Hepatic stellate cell (primary cell): ENCODE results near the gene AFAP1.

Experiments used
- DNase-seq: peaks from one replicate; pipeline ENCODE4 v3.0.0; 2011; ENCODE audit warnings: low spot score

Gene AFAP1

DNA sequence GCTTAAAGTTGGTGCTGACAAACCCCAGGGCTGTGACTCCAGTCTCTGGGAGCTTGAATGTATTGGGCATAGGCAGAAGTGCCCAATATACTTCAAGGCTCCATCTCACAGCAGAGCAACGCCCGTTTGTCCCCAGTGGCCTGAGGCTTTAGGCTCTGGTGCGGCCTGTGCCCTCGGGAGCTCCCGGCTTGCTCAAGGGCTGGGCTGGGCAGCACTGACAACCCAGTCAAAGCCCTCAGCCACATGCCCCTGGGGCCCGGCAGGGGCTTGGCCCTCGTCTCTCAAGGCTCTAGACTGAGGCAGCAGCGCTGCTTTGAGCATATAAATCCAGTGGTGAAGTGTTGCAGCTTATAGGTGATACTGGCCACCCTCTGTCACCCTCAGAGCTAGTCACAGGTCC is 203.7 kb downstream of the AFAP1 start:
- DNase-seq: no peak

DNA sequence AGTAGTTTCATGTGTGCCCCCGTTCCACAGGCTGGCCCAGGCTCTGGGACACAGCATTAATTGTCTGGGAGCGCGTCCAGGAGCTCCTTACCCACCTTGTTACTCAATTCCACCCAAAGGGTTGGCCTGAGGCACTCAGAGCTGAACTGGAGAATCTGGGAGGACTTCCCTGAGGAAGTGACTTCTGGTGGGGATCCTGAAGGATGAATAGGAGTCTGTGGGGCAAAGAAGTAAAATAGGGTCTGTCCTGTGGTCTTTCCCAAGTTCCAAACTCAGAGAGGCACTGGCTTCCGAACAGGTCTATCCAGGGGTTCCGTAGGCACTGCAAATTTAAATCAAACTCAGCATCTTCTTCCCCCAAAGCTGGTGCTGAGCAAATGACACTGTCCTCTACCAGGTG is 204.3 kb downstream of the AFAP1 start:
- DNase-seq: no peak

- DNase-seq: no peak
Observed at GRCh38 chr4:7734651-7735260, 204.9 kb downstream of the AFAP1 start.

- DNase-seq: no peak
Observed at GRCh38 chr4:7733801-7734650, 205.6 kb downstream of the AFAP1 start.

DNA sequence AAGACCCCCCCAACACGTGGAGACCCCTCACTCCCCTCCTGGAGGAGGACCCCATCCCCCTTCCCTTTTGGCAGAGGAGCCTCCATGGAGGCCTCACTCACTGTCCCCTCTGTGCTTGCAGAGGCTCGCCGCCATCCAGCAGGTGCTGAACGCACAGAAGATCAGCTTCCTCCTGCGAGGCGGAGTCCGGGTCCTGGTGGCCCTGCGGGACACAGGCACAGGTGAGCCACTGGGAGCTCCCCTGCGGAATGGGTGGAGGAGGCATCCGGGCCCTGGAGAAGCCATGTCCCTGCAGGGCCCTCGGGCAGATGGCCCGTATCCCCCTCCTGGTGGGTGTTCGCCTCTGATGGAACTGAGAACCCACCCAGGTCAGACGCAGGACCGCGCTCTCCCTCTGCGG is 206.5 kb downstream of the AFAP1 start:
- no peak for DNase-seq

- no peak for DNase-seq
Observed at GRCh38 chr4:7732263-7732662, 207.4 kb downstream of the AFAP1 start.

- no peak for DNase-seq
Observed at GRCh38 chr4:7731437-7731836, 208.2 kb downstream of the AFAP1 start.

DNA sequence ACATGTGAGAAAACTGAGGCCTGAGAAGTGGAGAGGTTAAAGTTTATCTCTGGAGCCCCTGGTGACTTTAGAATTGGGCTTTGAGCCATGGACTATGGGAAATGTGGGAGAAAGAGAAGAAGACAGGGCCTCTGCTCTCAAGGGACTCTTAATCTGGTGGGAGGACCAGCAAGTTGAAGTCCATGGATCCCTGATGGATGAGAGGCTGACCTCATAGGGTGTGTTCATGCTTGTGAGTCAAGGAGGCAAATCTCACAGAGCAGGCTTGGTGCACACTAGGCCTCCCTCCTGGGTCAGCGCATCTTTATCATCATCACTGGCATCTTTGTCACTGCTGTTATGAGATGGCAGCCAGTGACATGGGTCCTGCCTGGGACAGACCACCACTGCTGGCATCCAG is 211.9 kb downstream of the AFAP1 start:
- peak; percentile 39 for DNase-seq

DNA sequence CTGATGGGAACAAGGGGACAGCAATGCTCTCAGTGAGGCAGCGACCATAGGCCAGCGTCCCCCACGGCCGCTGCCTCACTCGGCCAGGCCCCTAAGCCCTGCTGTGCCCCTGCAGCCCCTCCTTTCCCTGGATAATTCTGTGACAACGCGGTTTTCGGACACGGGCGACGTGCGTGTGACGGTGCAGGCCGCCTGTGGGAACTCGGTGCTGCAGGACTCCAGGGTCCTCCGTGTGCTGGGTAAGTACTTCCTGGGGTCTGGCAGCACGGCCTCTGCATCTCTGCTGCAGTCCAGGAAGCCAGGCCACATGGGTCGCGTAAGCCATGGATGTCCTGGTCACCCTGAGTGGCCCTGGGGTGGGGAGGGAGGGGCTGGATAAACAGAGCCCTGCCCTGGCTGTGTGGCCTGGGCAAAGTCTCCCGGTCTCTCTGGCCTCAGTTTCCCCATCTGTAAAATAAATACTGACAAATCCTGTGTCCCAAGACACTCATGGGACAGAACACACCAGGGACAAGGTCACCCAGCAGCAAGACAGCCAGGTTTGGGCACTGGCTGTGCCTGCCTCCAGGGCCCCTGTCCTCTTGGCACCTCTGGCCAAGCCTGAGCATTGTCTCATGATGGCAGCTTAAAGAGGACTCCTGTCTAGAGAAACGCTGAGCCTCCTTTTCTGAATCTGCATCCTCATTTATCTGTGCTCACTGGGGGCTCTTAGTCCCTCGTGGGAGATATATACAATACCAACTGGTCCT is 212.8 kb downstream of the AFAP1 start:
- DNase-seq: no peak

DNA sequence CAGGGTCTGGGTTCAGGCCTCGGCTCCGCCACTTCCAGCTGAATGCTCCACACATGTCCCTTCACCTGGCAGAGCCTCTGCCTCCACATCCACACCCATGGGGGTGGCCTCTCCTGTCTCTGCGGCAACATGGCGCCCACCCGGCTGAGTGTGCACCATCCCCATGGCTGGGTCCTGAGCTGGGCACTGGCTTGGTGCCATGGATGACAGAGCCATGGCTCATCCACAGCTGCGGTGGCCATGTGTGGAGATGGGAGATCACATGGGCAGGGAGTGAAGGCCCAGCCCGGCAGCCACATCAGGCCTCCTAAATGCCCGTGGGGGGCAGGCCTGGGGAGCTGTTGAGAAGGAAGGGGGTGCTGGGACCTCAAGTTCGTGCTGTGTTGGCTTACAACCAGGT is 213.7 kb downstream of the AFAP1 start:
- peak; percentile 46 for DNase-seq

DNA sequence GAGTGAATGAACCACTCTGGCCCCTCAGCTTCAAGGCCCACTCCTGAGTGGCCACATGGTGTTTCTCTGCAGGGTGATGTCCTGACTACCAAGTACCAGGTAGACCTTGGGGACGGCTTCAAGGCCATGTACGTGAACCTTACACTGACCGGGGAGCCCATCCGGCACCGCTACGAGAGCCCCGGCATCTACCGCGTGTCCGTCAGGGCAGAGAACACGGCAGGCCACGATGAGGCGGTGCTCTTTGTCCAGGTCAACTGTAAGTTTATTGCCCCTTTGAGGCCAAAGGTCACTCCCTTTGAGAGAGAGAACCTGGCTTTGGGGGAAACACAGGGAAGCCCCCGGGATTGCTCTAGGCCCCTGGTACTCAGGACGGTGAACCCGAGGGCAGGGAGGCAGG is 216.0 kb downstream of the AFAP1 start:
- DNase-seq: no peak

GRCh38 chr4:7722766-7723387 is 216.8 kb downstream of the AFAP1 start:
- DNase-seq: no peak

DNA sequence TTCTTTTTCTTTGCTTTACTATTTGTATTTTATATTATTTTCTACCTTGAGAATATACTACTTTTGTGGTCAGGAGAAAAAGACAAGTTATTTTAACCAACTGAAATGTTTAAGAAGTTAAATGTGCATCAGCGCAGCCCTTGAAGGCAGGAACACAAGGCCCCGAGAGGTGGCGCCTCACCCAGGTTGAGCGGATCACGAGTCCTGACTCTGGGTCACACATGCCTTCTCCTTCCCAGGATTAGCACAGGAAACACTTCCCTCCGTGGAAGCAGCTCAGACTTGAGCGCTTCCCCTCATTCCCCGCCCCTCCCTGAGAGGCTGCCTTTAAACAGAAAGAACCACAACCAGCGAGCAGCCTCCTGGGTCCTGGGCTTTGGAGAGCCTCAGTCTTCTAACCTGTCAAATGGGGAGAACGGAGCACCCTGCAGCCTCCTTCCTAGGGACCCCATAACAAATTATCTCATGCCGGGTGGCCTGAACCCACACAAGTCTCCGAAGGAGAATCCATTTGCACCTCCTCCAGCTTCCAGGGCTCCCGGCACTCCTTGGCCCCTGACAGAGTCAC is 217.6 kb downstream of the AFAP1 start:
- peak; percentile 70 for DNase-seq

DNA sequence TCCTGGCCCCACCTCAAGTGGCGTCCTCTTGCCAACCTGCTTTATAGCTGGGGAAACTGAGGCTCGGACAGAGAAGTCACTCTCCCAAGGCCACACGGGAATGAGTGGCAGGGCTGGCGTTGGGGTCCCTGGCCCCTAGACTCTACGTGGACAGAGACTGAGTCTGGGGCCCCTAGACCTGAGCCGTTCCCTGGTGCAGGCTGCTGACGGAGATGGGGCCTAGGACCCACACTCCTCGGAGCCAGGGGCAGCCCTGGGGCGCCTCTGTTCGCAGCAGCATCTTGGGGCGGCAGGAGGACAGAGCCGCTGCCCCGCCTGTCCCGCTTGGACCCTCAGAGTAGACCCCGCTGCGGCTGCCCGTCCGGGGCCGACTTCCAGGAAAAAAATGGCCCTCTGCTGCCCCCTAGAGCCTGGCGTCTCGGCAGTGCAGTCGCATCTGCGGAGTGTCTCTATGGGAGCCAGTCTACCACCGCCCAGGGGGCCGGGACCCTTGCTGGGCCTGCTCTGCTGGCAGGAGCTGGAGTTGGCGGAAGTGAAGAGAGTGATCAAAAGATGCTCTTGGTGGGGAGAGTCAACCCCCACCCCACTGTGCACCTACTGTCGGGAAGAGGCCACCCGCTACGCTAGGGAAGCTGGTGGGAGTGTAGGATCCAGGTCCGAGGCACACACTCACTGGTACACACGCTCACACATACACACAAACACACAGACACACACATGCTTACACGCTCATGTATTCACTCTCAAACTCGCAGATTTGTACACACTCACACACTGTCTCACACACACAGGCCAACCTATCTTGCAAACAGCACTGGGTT is 220.1 kb downstream of the AFAP1 start:
- peak; percentile 88 for DNase-seq

- no peak for DNase-seq
Observed at GRCh38 chr4:7717946-7718490, 221.6 kb downstream of the AFAP1 start.

- no peak for DNase-seq
Observed at GRCh38 chr4:7717161-7717560, 222.5 kb downstream of the AFAP1 start.

DNA sequence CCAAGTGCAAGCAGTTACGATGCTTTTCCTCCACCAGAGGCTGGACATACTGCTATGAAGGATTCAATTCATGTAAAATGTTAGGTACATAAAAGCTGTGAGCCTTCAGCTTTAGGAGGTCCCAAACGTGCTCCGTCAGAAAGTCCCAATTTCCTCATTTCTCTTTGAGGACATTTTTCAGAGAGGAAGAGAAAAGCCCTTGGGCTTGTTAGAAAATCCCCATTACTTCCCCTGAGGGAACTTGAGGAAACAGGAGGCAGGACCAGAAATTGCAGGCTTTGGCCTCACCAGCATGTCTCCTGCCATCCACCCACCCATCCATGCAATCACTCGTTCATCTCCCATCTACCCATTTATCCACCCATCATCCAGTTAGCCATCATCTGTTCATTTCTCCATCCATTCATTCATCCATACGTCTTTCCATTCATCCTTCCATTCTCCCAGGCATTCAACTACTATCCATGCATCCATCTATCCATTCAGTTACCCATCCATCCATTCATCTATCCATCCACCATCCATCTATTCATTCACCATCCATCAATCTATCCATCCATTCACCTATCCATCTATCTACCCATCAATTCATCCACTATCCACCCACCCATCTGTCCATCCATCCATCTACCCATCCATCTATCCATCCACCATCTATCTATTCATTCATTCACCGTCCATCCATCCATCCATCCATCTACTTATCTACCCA is 223.5 kb downstream of the AFAP1 start:
- no peak for DNase-seq

DNA sequence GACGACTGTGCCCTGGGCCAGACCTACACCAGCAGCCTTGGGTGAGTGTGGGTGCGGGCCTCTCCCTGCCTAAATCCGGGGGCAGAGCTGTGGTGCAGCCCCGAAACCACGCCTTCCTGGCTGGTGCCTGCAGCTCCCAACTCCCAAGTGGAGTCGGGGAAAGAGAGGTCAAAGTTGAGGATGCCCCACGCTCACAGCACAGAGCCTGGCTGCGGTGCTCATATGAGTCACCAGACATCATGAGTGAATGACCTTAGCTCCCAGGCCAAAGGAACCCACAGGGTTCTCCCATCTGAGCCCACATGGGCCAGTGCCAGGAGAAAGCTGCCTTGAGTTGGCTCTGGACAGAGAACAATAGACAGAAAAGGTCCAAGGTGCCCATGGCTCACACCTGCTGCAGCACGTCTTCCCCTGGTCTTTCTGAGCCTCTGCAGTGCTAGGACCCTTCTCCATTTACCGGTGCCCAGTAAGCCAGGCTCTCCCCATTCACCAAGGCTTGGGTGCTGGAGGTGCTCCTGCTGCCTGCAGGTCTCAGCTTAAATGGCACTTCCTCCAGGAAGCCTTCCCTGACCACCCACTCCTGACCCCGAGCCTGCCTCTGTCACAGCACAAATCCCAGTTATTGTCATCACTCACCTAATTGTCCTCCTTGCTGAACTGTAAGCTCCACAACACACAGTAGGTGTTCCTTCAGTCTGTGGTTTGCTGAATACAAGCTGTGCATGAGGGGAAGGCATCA is 224.2 kb downstream of the AFAP1 start:
- DNase-seq: no peak

DNA sequence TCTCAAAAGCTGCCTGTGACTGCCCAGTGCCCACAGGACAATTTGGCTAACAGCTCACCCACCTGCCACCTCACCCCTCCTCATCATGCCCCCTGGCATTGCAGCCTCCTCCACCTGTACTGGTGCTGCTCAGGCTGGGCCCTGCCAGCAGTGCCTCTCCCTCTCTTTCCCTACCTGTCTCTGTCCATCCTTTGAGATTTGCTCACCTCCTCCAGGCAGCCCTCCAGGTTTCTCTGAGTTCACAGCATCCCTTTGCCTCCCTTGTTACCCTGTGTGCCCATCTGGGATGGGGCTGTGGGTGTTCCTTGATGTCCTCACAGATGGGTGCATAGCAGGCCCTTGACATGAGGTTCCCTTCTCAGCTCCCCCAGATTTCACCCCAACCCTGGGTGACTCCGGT is 224.9 kb downstream of the AFAP1 start:
- no peak for DNase-seq

DNA sequence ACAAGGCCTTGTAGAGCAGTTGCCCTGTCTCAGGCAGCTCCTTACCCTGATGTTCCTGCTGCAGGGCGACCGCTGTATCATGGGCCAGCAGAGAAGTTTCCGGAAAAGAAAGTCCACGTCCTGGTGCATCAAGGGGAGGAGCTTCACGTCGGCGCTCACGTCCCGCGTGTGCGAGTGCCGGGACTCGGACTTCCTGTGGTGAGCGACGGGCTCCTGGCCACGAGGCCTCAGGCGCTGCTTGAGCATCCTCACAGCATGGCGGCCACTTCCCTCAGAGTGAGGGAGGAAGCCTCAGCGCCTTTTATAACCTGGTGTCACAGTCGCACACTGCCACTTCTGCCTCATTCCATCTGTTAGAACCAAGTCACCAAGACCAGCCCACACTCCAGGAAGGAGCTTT is 225.5 kb downstream of the AFAP1 start:
- no peak for DNase-seq
